HEK293T (cell line): ENCODE measurements around the gene CIITA.

ENCODE experiments used
- CTCF ChIA-PET: fragments of 350-600 bp; formaldehyde crosslinking; extraction: SDS; loops from one replicate; lab custom pipeline; 2021; ENCODE audit warnings: antibody characterized with exemption, inconsistent platforms; lab: Yijun Ruan, JAX
- POLR2A ChIA-PET: fragments of 350-600 bp; formaldehyde crosslinking; extraction: SDS; loops from one replicate; lab custom pipeline; 2020; ENCODE audit warnings: antibody characterized with exemption, inconsistent platforms; lab: Yijun Ruan, JAX
- DNase-seq: peaks from one replicate; pipeline ENCODE4 v3.0.0; 2012; ENCODE audit warnings: mixed read lengths; ENCODE audit errors: extremely low spot score
- ARNT ChIP-seq: fragments of 450-650 bp; IDR thresholded peaks from 2 replicates; pipeline ENCODE4 v1.6.1; 2017; ENCODE audit warnings: mild to moderate bottlenecking
- BHLHE40 ChIP-seq: fragments of 450-650 bp; IDR thresholded peaks from 2 replicates; pipeline ENCODE4 v1.6.1; 2016; ENCODE audit warnings: mild to moderate bottlenecking, moderate library complexity, borderline replicate concordance
- CTBP1 ChIP-seq: fragments of 450-650 bp; IDR thresholded peaks from 2 replicates; pipeline ENCODE4 v1.6.1; 2016; ENCODE audit warnings: borderline replicate concordance
- ELF4 ChIP-seq: fragments of 450-650 bp; IDR thresholded peaks from 2 replicates; pipeline ENCODE4 v1.6.1; 2017; ENCODE audit warnings: antibody characterized with exemption
- FOXA1 ChIP-seq: fragments of 450-650 bp; IDR thresholded peaks from 2 replicates; pipeline ENCODE4 v1.6.1; 2016; ENCODE audit warnings: mild to moderate bottlenecking
- FOXK2 ChIP-seq: fragments of 450-650 bp; IDR thresholded peaks from 2 replicates; pipeline ENCODE4 v1.6.1; 2016; ENCODE audit warnings: mild to moderate bottlenecking
- FOXM1 ChIP-seq: fragments of 450-650 bp; IDR thresholded peaks from 2 replicates; pipeline ENCODE4 v1.6.1; 2017; ENCODE audit warnings: mild to moderate bottlenecking, borderline replicate concordance
- HDGF ChIP-seq: fragments of 450-650 bp; IDR thresholded peaks from 2 replicates; pipeline ENCODE4 v1.6.1; 2017; ENCODE audit warnings: antibody characterized with exemption, borderline replicate concordance
- L3MBTL2 ChIP-seq: fragments of 450-650 bp; conservative IDR thresholded peaks from 2 replicates; pipeline ENCODE4 v1.6.1; 2016; ENCODE audit warnings: mild to moderate bottlenecking
- LEF1 ChIP-seq: fragments of 450-650 bp; IDR thresholded peaks from 2 replicates; pipeline ENCODE4 v1.6.1; 2017; ENCODE audit warnings: mild to moderate bottlenecking, borderline replicate concordance
- NFRKB ChIP-seq: fragments of 450-650 bp; IDR thresholded peaks from 2 replicates; pipeline ENCODE4 v1.6.1; 2016; ENCODE audit warnings: mild to moderate bottlenecking, moderate library complexity
- PKNOX1 ChIP-seq: fragments of 450-650 bp; IDR thresholded peaks from 2 replicates; pipeline ENCODE4 v1.6.1; 2016
- SP1 ChIP-seq: fragments of 450-650 bp; IDR thresholded peaks from 2 replicates; pipeline ENCODE4 v1.6.1; 2017
- SUZ12 ChIP-seq: fragments of 450-650 bp; IDR thresholded peaks from 2 replicates; pipeline ENCODE4 v1.6.1; 2016; ENCODE audit warnings: mild to moderate bottlenecking
- TARDBP ChIP-seq: fragments of 450-650 bp; IDR thresholded peaks from 2 replicates; pipeline ENCODE4 v1.6.1; 2016
- ZNF384 ChIP-seq: fragments of 450-650 bp; IDR thresholded peaks from 2 replicates; pipeline ENCODE4 v1.6.1; 2016

Gene CIITA

GRCh38 chr16:10911267-10911666 is 34.3 kb downstream of the CIITA start:
- no peak for TF ChIP-seq ZNF384
- TF ChIP-seq SP1: no peak
- no peak for TF ChIP-seq L3MBTL2
- no peak for TF ChIP-seq FOXM1
- no peak for TF ChIP-seq TARDBP
- no peak for TF ChIP-seq FOXK2
- TF ChIP-seq NFRKB: no peak
- TF ChIP-seq HDGF: no peak
- no peak for TF ChIP-seq BHLHE40
- TF ChIP-seq SUZ12: no peak
- TF ChIP-seq LEF1: no peak
- no peak for TF ChIP-seq CTBP1
- POLR2A ChIA-PET: no interaction called here
- DNase-seq: no peak
- CTCF ChIA-PET: no interaction called here

- TF ChIP-seq FOXK2 (no peak), ELF4 (no peak), CTBP1 (no peak)
- ChIA-PET POLR2A (no interaction called here), CTCF (interaction anchor here (0.6 kb wide), 1 partner anchor 92 kb away, joined by 3 read pairs; no protein-coding TSS in a partner anchor)
- no peak for DNase-seq
These were observed 39.5 kb downstream of the CIITA start for GRCh38 chr16:10916534-10916933.

- TF ChIP-seq FOXK2 (no peak), PKNOX1 (peak; percentile 80), ARNT (no peak)
- POLR2A ChIA-PET: interaction anchor here (0.5 to 1.1 kb wide), 2 partner anchors 174 to 178 kb away, joined by 3 to 4 read pairs; partner anchors contain the start of gene NUBP1
- CTCF ChIA-PET: interaction anchor here (0.9 to 2.0 kb wide), 10 partner anchors 9 to 403 kb away, joined by 3 to 11 read pairs (median 4); partner anchors contain the start of gene NUBP1
- DNase-seq: peak; percentile 83
These were observed 41.4 kb downstream of the CIITA start for GRCh38 chr16:10918294-10919002.

GRCh38 chr16:10919003-10919351 is 42.0 kb downstream of the CIITA start:
- ChIA-PET POLR2A (interaction anchor here (1.1 kb wide), 1 partner anchor 175 kb away, joined by 4 read pairs; the partner anchor contains the start of gene NUBP1), CTCF (interaction anchor here (0.9 to 2.0 kb wide), 10 partner anchors 9 to 404 kb away, joined by 3 to 11 read pairs (median 4); partner anchors contain the start of gene NUBP1)
- no peak for DNase-seq
- TF ChIP-seq PKNOX1 (no peak), SP1 (no peak), FOXM1 (no peak), SUZ12 (no peak), ELF4 (no peak), HDGF (no peak), ZNF384 (no peak), CTBP1 (no peak), FOXA1 (no peak), TARDBP (no peak), ARNT (no peak), L3MBTL2 (no peak), BHLHE40 (no peak), NFRKB (no peak), LEF1 (no peak), FOXK2 (no peak)

GRCh38 chr16:10920726-10921427 is 43.9 kb downstream of the CIITA start:
- CTCF ChIA-PET: no interaction called here
- TF ChIP-seq FOXK2: no peak
- TF ChIP-seq TARDBP: no peak
- no peak for TF ChIP-seq SUZ12
- TF ChIP-seq LEF1: no peak
- TF ChIP-seq FOXM1: no peak
- no peak for TF ChIP-seq CTBP1
- no peak for TF ChIP-seq ARNT
- TF ChIP-seq ELF4: no peak
- TF ChIP-seq FOXA1: no peak
- no peak for TF ChIP-seq BHLHE40
- TF ChIP-seq SP1: no peak
- TF ChIP-seq L3MBTL2: no peak
- no peak for TF ChIP-seq ZNF384
- TF ChIP-seq NFRKB: no peak
- no peak for TF ChIP-seq HDGF
- no peak for TF ChIP-seq PKNOX1
- DNase-seq: no peak
- POLR2A ChIA-PET: no interaction called here
